GM23248 (cell line): Measurements from ENCODE around the gene FRAS1. TPM values are rescaled to one million over a fixed set of nuclear protein-coding genes. Genes with fewer than 3 reads are reported as not detected.

Experiments used
- DNase-seq: peaks from one replicate; pipeline ENCODE4 v3.0.0-alpha.2; 2015
- H2AFZ ChIP-seq: fragments of 200-600 bp; sonication (generic); 2 replicates; pipeline ENCODE4 v1.6.1; 2016; ENCODE audit warnings: antibody characterized with exemption
- H3F3A ChIP-seq: fragments of 200-600 bp; sonication (generic); 2 replicates; pipeline ENCODE4 v1.6.1; 2016; ENCODE audit warnings: mild to moderate bottlenecking, antibody characterized with exemption, mixed run types; ENCODE audit not compliant: insufficient read depth
- H3K27ac ChIP-seq: fragments of 200-600 bp; sonication (generic); 2 replicates; pipeline ENCODE4 v1.5.1; 2016; ENCODE audit warnings: mild to moderate bottlenecking
- H3K27me3 ChIP-seq: fragments of 200-600 bp; sonication (generic); replicated peaks from 2 replicates; pipeline ENCODE4 v1.6.1; 2016; ENCODE audit warnings: mild to moderate bottlenecking; ENCODE audit not compliant: insufficient read depth
- H3K36me3 ChIP-seq: fragments of 200-600 bp; sonication (generic); 2 replicates; pipeline ENCODE4 v1.6.1; 2016; ENCODE audit warnings: low read depth, mild to moderate bottlenecking
- H3K4me1 ChIP-seq: fragments of 200-600 bp; sonication (generic); 2 replicates; pipeline ENCODE4 v1.6.1; 2016; ENCODE audit warnings: mild to moderate bottlenecking; ENCODE audit not compliant: insufficient read depth
- H3K4me2 ChIP-seq: fragments of 200-600 bp; sonication (generic); one replicate; pipeline ENCODE4 v1.6.1; 2016; ENCODE audit warnings: mild to moderate bottlenecking; ENCODE audit not compliant: unreplicated experiment
- H3K4me3 ChIP-seq: fragments of 200-600 bp; sonication (generic); 2 replicates; pipeline ENCODE4 v1.5.1; 2016; ENCODE audit warnings: mild to moderate bottlenecking
- H3K79me2 ChIP-seq: fragments of 200-600 bp; sonication (generic); 2 replicates; pipeline ENCODE4 v1.6.1; 2016; ENCODE audit warnings: mild to moderate bottlenecking; ENCODE audit not compliant: insufficient read depth
- H3K9ac ChIP-seq: fragments of 200-600 bp; sonication (generic); 2 replicates; pipeline ENCODE4 v1.6.1; 2016; ENCODE audit warnings: mild to moderate bottlenecking
- H3K9me2 ChIP-seq: fragments of 200-600 bp; sonication (generic); 2 replicates; pipeline ENCODE4 v1.6.1; 2016; ENCODE audit warnings: mixed run types, mild to moderate bottlenecking, moderate library complexity; ENCODE audit not compliant: insufficient read depth
- H3K9me3 ChIP-seq: fragments of 200-600 bp; sonication (generic); one replicate; pipeline ENCODE4 v1.6.1; 2017; ENCODE audit warnings: low read depth
- H4K20me1 ChIP-seq: fragments of 200-600 bp; sonication (generic); 2 replicates; pipeline ENCODE4 v1.6.0; 2016; ENCODE audit not compliant: insufficient read depth
- EZH2 ChIP-seq: fragments of 200-600 bp; sonication (generic); IDR thresholded peaks from 2 replicates; pipeline ENCODE4 v1.6.1; 2018; ENCODE audit warnings: antibody characterized with exemption, mild to moderate bottlenecking; ENCODE audit not compliant: insufficient read depth, poor library complexity, severe bottlenecking
- EZH2phosphoT487 ChIP-seq: fragments of 200-600 bp; sonication (generic); IDR thresholded peaks from 2 replicates; pipeline ENCODE4 v1.6.1; 2018; ENCODE audit warnings: antibody characterized with exemption, moderate library complexity, mild to moderate bottlenecking, low read depth; ENCODE audit not compliant: insufficient read depth
- WGBS, 2 experiments: methylation state at CpG; one replicate each; pipeline ENCODE4 v1.1.6; 2015 to 2017; ENCODE audit warnings: low lambda C conversion rate in 2 of 2, low coverage in 1 of 2; ENCODE audit errors: missing lambda C conversion rate in 2 of 2; 5-methylcytosine and 5-hydroxymethylcytosine counted together
- in situ Hi-C: fragments of 300-500 bp; cut with MboI; formaldehyde crosslinking; loops from 2 replicates; pipeline ENCODE4 v1.15.0; 2020
- polyA plus RNA-seq: library from polyadenylated mRNA; unstranded; fragments of >200 nt; fragmentation: Nextera tagmentation; extraction: Ambion mirVana; gene quantifications from 2 replicates; pipeline ENCODE4 v1.2.1, GENCODE V29; 2016
- total RNA-seq: library from RNA; depleted of rRNA; stranded (reverse); fragments of >200 nt; shearing (Covaris generic); gene quantifications from 2 replicates; pipeline ENCODE4 v1.2.3, GENCODE V29; 2014

Gene FRAS1
- total and polyA plus RNA-seq, 2 experiments from 2014 or later: 6.5 to 19.8 TPM

- Histone ChIP-seq H3F3A (no peaks in the 10 kb centered on the region), H3K9me3 (no peaks in the 10 kb centered on the region), H3K27ac (no peak overlapping the region), H3K4me1 (peaks cover 4% of the 10 kb centered on the region; the same call in 1 of the 2 replicates), H3K4me3 (no peak overlapping the region), H2AFZ (no peak overlapping the region), H3K36me3 (no peaks in the 10 kb centered on the region), H3K79me2 (no peaks in the 10 kb centered on the region), H4K20me1 (no peaks in the 10 kb centered on the region), H3K9me2 (no peaks in the 10 kb centered on the region), H3K27me3 (no peaks in the 10 kb centered on the region), H3K9ac (no peak overlapping the region), H3K4me2 (no peak overlapping the region)
- no peak for DNase-seq
- no peak for TF ChIP-seq EZH2
- no peak for TF ChIP-seq EZH2phosphoT487
- in situ Hi-C loops: no loop called here
These were observed 133.5 kb downstream of the FRAS1 start for GRCh38 chr4:78190595-78190994.

DNA sequence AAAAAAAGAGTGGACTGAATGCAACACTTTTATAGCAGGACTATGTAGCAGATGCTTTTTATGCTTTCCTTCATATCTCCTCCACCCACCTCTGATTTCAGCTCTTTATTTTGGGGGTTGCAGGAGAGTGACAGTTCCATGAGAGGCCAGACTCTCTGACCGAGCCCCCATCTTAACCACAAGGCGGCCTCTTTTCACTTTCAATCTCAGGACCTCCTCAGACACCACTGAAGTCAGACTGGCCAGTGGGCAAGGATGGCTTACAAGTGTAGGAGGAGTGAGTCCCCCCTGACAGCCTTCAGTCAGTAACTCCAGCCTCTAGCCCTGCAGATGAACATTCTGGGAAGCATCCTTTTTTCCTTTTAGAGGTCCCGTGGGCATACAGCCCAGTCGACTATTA lies 140.8 kb downstream of the FRAS1 start:
- in situ Hi-C loops: no loop called here
- Histone ChIP-seq H3K9me3 (no peaks in the 10 kb centered on the region), H3K9me2 (no peaks in the 10 kb centered on the region), H3K36me3 (no peaks in the 10 kb centered on the region), H3K4me3 (no peak overlapping the region), H3K4me2 (peak overlapping the region; percentile 1), H4K20me1 (no peaks in the 10 kb centered on the region), H3K27ac (no peak overlapping the region), H3K4me1 (peaks cover 10% of the 10 kb centered on the region), H2AFZ (peak overlapping the region; percentile 2; the same call in 1 of the 2 replicates), H3K9ac (no peak overlapping the region), H3K27me3 (no peaks in the 10 kb centered on the region), H3F3A (0 out of 2 replicates have a peak, but pooled peaks cover 4% of the 10 kb centered on the region), H3K79me2 (no peaks in the 10 kb centered on the region)
- TF ChIP-seq EZH2: no peak
- TF ChIP-seq EZH2phosphoT487: no peak
- DNase-seq: peak; percentile 55
- 67 to 75% methylated on average over 4 of the region's 4 CpGs for WGBS, 2 experiments

DNA sequence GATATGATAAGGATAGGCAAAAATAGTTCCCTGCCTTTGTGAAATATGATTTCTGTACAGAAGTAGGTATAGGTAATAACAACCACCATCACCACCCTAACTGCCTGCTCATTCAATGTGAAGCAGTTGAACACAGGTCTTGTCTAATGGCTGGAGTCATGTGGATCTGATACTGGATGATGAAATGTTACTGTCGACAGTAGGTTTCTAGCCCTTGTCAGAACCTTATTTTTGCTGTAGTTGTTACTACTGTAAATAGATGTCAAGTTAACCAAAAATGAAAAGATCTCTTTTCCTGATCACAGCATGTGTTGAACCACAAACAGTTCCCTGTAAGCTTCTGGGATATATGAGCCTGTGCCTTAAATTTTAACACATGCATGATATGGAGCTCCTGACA lies 142.9 kb downstream of the FRAS1 start:
- Histone ChIP-seq H3K27me3 (no peaks in the 10 kb centered on the region), H2AFZ (no peak overlapping the region), H3K79me2 (no peaks in the 10 kb centered on the region), H3K9ac (no peak overlapping the region), H3K36me3 (no peaks in the 10 kb centered on the region), H3K9me3 (no peaks in the 10 kb centered on the region), H3K4me2 (no peak overlapping the region), H3K4me3 (no peak overlapping the region), H3K27ac (no peak overlapping the region), H3K9me2 (no peaks in the 10 kb centered on the region), H3K4me1 (peaks cover 10% of the 10 kb centered on the region), H3F3A (0 out of 2 replicates have a peak, but pooled peaks cover 4% of the 10 kb centered on the region), H4K20me1 (no peaks in the 10 kb centered on the region)
- no peak for TF ChIP-seq EZH2
- in situ Hi-C loops: no loop called here
- whole genome bisulfite sequencing, 2 experiments: 40 to 50% methylated on average over 1 of the region's 1 CpG
- DNase-seq: no peak

DNA sequence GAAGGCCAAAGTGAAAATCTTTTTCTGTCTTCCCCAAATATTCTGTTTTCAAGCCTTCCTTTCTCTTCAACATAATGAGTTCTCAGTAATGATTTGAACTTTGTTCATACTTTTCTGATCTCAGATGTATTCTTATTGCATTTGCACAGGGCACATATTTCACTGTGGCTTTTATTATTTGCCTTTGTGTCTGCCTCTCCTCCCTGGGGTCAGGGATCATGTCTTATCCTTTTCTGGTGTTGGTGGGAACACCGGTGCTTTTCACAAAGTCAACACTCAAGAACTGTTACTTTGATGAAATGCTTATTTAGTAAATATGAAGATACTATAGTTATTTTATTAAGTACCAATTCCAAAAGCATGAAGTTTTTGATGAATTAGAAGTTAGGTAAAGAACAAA lies 143.8 kb downstream of the FRAS1 start:
- H3K27me3 ChIP-seq: no peaks in the 10 kb centered on the region
- no peak for DNase-seq
- H3K4me3 ChIP-seq: no peak overlapping the region
- H2AFZ ChIP-seq: no peak overlapping the region
- no peaks in the 10 kb centered on the region for H3K9me3 ChIP-seq
- 54 to 63% methylated on average over 1 of the region's 1 CpG for WGBS, 2 experiments
- H3K4me1 ChIP-seq: peaks cover 10% of the 10 kb centered on the region
- in situ Hi-C loops: no loop called here
- H3K79me2 ChIP-seq: no peaks in the 10 kb centered on the region
- H3K36me3 ChIP-seq: no peaks in the 10 kb centered on the region
- no peak overlapping the region for H3K9ac ChIP-seq
- H4K20me1 ChIP-seq: no peaks in the 10 kb centered on the region
- no peak overlapping the region for H3K27ac ChIP-seq
- H3F3A ChIP-seq: 0 out of 2 replicates have a peak, but pooled peaks cover 4% of the 10 kb centered on the region
- no peak overlapping the region for H3K4me2 ChIP-seq
- no peaks in the 10 kb centered on the region for H3K9me2 ChIP-seq
- TF ChIP-seq EZH2phosphoT487: no peak
- no peak for TF ChIP-seq EZH2

DNA sequence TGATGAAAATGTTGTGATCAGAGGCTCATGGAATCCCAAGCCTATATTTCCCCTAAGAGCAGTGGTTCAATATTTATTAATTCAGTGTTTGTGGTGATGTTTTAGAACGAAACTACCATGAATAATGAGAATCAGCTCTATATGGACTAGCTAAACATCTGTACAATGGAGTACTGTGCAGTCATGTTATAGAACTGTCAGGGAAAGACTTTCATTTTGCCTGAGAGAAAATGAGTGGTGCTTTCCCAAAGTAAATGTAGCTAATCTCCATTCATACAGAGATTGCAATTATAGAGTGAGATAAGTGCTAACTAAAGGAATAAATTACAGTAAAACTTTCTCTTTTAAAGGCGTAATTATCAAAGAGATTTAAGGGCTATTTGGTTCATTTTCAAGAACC lies 147.1 kb downstream of the FRAS1 start:
- Histone ChIP-seq H3K9me2 (no peaks in the 10 kb centered on the region), H3K9ac (no peak overlapping the region), H4K20me1 (no peaks in the 10 kb centered on the region), H3K27me3 (no peaks in the 10 kb centered on the region), H3K9me3 (no peaks in the 10 kb centered on the region), H3K79me2 (no peaks in the 10 kb centered on the region), H3K27ac (no peak overlapping the region), H3K4me1 (no peaks in the 10 kb centered on the region), H3K36me3 (no peaks in the 10 kb centered on the region), H3K4me3 (no peak overlapping the region), H3F3A (no peaks in the 10 kb centered on the region), H2AFZ (no peak overlapping the region), H3K4me2 (no peak overlapping the region)
- in situ Hi-C loops: no loop called here
- WGBS, 2 experiments: 30 to 42% methylated on average over 2 of the region's 2 CpGs
- TF ChIP-seq EZH2phosphoT487: no peak
- DNase-seq: no peak
